Suprapubic skin (tissue), 4 donors: ENCODE results near the gene C15orf61. TPM values are rescaled to one million over a fixed set of nuclear protein-coding genes. Genes with fewer than 3 reads are reported as not detected.

Source experiments
- DNase-seq, 2 donors: peaks; one replicate each; pipeline ENCODE4 v3.0.0-alpha.2; 2019; ENCODE audit warnings: low spot score in 2 of 2
- H3K27ac ChIP-seq: fragments of 200-600 bp; sonication (generic); one replicate; pipeline ENCODE4 v1.5.1; 2019
- H3K27me3 ChIP-seq: fragments of 200-600 bp; sonication (generic); one replicate; pipeline ENCODE4 v1.5.1; 2019
- H3K36me3 ChIP-seq: fragments of 200-600 bp; sonication (generic); one replicate; pipeline ENCODE4 v1.5.1; 2019
- H3K4me1 ChIP-seq: fragments of 200-600 bp; sonication (generic); one replicate; pipeline ENCODE4 v1.5.1; 2019
- H3K4me3 ChIP-seq: fragments of 200-600 bp; sonication (generic); one replicate; pipeline ENCODE4 v1.5.1; 2019; ENCODE audit warnings: mild to moderate bottlenecking
- H3K9me3 ChIP-seq: fragments of 200-600 bp; sonication (generic); one replicate; pipeline ENCODE4 v1.5.1; 2019
- EP300 ChIP-seq: sonication (generic); formaldehyde crosslinking; IDR thresholded peaks from one replicate; pipeline ENCODE4 v1.6.1; 2017; ENCODE audit warnings: antibody characterized with exemption
- POLR2A ChIP-seq, 2 donors: fragments of 450-650 bp; IDR thresholded peaks; one replicate each; pipeline ENCODE4 v1.6.1; 2017; ENCODE audit warnings: antibody characterized with exemption in 2 of 2, mild to moderate bottlenecking in 2 of 2, moderate library complexity in 2 of 2
- POLR2AphosphoS5 ChIP-seq, 3 donors: sonication (generic); formaldehyde crosslinking; IDR thresholded peaks; one replicate each; pipeline ENCODE4 v1.6.1; 2017; ENCODE audit warnings: antibody characterized with exemption in 3 of 3
- WGBS: methylation state at CpG from one replicate; pipeline ENCODE4 v1.1.5; 2018; 5-methylcytosine and 5-hydroxymethylcytosine counted together
- total RNA-seq, 4 donors: library from RNA; depleted of rRNA; stranded (reverse); fragments of >200 nt; gene quantifications; one replicate each; pipeline ENCODE4 v1.1.0, GENCODE V29; 2016
- TF ChIP-seq, protein P1 (sequence below), 2 donors: fragments of 200-600 bp in 1 of 2; fragments of 450-650 bp in 1 of 2; sonication (generic) in 1 of 2; IDR thresholded peaks; one replicate each; pipeline ENCODE4 v1.5.1; 2016 to 2019; ENCODE audit warnings: antibody characterized with exemption in 2 of 2, mild to moderate bottlenecking in 1 of 2, moderate library complexity in 1 of 2

The C15orf61 gene
- total RNA-seq, 4 donors from 2014 or later: 12.8 to 23.6 (median 16.8) TPM

DNA sequence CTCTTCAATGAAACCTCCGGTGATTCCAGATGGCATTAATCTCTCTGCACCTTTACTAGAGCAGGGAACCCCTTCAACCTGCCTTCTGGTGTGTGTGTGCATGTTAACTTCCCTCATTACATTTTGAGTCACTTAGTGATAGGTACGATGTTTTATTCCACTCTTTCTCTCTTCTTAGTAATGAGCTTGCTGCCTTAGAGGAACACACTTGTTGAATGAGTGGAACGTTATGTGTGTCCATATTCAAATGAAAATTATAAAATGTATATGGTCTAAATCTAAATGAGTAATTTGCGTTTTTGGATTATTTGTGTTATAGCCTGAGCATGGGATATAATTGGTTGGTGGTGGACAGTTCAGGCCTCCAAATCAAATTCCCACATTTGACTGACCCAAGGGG, 33.6 kb downstream of the C15orf61 start:
- 95% methylated on average over 4 of the region's 4 CpGs for WGBS

DNA sequence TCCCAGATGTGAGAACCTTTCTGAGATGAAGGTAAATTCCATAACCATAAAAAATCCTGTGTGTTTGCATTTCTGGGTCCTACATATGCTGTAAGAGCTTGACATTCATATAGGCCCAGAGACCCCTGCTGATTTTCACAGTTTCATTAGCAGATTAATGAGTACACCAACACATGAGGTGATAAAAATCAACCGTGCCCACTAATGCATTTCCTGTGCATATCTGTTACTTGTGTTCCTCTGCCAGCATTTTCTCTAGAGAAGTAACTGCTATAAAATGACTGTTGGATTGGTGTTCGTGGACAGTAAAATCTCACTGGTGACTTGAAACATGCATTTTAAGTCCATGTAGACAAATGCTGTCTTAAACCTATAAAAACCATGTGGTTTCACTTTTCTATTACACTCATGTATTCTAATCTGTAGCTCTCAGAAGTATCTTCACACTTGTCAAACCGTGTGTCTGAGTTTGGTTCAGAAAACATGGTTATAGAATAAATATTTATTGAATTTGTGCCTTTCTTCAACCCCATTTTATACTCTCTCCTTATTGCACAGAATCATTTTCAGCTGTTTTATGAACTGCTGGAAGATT, 36.1 kb downstream of the C15orf61 start:
- H3K9me3 ChIP-seq: no peaks in the 10 kb centered on the region
- no peaks in the 10 kb centered on the region for H3K4me1 ChIP-seq
- no peak overlapping the region for H3K27ac ChIP-seq
- 89% methylated on average over 3 of the region's 3 CpGs for WGBS
- TF ChIP-seq, protein P1, sequence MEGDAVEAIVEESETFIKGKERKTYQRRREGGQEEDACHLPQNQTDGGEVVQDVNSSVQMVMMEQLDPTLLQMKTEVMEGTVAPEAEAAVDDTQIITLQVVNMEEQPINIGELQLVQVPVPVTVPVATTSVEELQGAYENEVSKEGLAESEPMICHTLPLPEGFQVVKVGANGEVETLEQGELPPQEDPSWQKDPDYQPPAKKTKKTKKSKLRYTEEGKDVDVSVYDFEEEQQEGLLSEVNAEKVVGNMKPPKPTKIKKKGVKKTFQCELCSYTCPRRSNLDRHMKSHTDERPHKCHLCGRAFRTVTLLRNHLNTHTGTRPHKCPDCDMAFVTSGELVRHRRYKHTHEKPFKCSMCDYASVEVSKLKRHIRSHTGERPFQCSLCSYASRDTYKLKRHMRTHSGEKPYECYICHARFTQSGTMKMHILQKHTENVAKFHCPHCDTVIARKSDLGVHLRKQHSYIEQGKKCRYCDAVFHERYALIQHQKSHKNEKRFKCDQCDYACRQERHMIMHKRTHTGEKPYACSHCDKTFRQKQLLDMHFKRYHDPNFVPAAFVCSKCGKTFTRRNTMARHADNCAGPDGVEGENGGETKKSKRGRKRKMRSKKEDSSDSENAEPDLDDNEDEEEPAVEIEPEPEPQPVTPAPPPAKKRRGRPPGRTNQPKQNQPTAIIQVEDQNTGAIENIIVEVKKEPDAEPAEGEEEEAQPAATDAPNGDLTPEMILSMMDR (IDR thresholded peaks at IDR 0.05): no peak
- no peak for TF ChIP-seq POLR2A (IDR thresholded peaks at IDR 0.05)
- TF ChIP-seq EP300: no peak
- TF ChIP-seq POLR2AphosphoS5 (IDR thresholded peaks at IDR 0.05): no peak
- H3K36me3 ChIP-seq: peaks cover 26% of the 10 kb centered on the region
- no peak overlapping the region for H3K4me3 ChIP-seq
- H3K27me3 ChIP-seq: no peaks in the 10 kb centered on the region
- DNase-seq: no peak

More for the DNA sequence above, 33.6 kb downstream of the C15orf61 start:
- H3K9me3 ChIP-seq: no peaks in the 10 kb centered on the region
- TF ChIP-seq POLR2AphosphoS5 (IDR thresholded peaks at IDR 0.05) (no peak), POLR2A (IDR thresholded peaks at IDR 0.05) (no peak), EP300 (no peak)
- TF ChIP-seq, protein P1 (IDR thresholded peaks at IDR 0.05): no peak
- no peak for DNase-seq
- no peak overlapping the region for H3K4me3 ChIP-seq
- H3K27me3 ChIP-seq: no peaks in the 10 kb centered on the region
- peaks cover 40% of the 10 kb centered on the region for H3K36me3 ChIP-seq
- H3K4me1 ChIP-seq: no peaks in the 10 kb centered on the region
- no peak overlapping the region for H3K27ac ChIP-seq

DNA sequence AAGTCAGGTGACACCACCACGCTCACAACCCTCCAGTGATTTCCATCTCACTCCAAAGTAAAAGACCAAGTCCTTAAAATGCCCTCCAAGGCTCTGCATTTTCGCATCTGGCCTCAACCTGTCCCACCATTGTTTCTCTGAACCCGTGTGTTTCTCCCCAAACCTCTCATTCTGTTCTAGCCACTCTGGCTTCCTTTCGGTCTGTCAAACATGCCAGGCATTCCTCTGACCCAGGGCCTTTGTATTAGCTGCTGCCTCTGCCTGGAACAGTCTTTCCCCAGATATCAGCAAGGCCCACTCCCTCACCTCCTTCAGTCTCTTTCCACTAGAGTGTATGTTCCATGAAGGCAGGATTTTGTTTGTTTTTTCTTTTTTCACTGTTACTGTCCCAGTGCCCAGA, 37.6 kb downstream of the C15orf61 start:
- Histone ChIP-seq H3K27ac (no peak overlapping the region), H3K9me3 (no peaks in the 10 kb centered on the region), H3K36me3 (peaks cover 26% of the 10 kb centered on the region), H3K27me3 (no peaks in the 10 kb centered on the region), H3K4me1 (no peaks in the 10 kb centered on the region), H3K4me3 (no peak overlapping the region)
- no peak for TF ChIP-seq EP300
- TF ChIP-seq, protein P1 (IDR thresholded peaks at IDR 0.05): no peak
- no peak for TF ChIP-seq POLR2A (IDR thresholded peaks at IDR 0.05)
- no peak for TF ChIP-seq POLR2AphosphoS5 (IDR thresholded peaks at IDR 0.05)
- DNase-seq: no peak
- whole genome bisulfite sequencing: 91% methylated on average over 4 of the region's 4 CpGs

DNA sequence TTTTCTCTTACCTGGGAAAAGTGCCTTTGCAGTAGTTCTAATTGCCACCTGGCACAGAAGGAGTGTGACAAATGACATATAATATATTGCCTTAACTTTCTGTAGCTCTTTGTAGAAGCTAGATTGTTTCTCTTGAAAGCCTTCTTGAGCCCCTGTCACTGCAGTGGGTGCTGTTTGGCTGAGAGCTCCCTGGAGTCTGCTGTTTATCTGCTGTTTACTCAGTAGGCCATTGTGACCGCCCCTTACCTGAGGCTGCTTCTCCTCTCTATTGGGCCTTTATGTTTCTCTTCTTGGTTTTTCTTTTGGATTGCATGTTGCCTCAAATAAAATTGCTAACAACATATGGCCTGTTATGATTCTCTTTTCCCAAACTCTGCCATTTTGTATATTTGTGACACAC, 38.2 kb downstream of the C15orf61 start:
- DNase-seq: no peak
- Histone ChIP-seq H3K27me3 (no peaks in the 10 kb centered on the region), H3K4me1 (no peaks in the 10 kb centered on the region), H3K9me3 (no peaks in the 10 kb centered on the region), H3K4me3 (no peak overlapping the region), H3K36me3 (peaks cover 26% of the 10 kb centered on the region), H3K27ac (no peak overlapping the region)
- TF ChIP-seq POLR2AphosphoS5 (IDR thresholded peaks at IDR 0.05) (no peak), POLR2A (IDR thresholded peaks at IDR 0.05) (no peak), EP300 (no peak)
- TF ChIP-seq, protein P1 (IDR thresholded peaks at IDR 0.05): no peak
- 100% methylated on average over 1 of the region's 1 CpG for WGBS

DNA sequence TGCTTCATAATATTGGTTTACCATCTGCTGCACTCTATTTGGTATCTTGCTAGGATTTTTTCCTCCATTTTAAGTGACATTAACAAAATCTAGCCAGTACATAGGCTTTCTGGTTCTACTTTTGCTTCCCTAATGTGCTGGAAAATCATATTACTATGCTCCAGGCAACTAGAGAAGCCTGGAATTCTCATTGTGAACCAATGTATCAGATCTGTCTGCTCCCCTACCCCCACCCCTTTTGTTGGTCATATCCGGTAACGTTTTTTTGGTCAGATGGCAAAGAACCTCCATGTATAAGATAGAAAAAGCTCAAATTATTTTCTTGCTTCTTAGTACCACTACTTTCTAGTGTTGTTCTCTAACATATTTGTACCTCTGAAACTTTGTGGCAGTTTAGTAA, 38.6 kb downstream of the C15orf61 start:
- DNase-seq: no peak
- WGBS: 100% methylated on average over 2 of the region's 2 CpGs
- no peak overlapping the region for H3K4me3 ChIP-seq
- H3K4me1 ChIP-seq: no peaks in the 10 kb centered on the region
- TF ChIP-seq, protein P1 (IDR thresholded peaks at IDR 0.05): no peak
- no peak for TF ChIP-seq POLR2A (IDR thresholded peaks at IDR 0.05)
- no peak for TF ChIP-seq POLR2AphosphoS5 (IDR thresholded peaks at IDR 0.05)
- H3K27me3 ChIP-seq: no peaks in the 10 kb centered on the region
- no peak overlapping the region for H3K27ac ChIP-seq
- peaks cover 26% of the 10 kb centered on the region for H3K36me3 ChIP-seq
- no peaks in the 10 kb centered on the region for H3K9me3 ChIP-seq
